A673 (cell line): Measurements from ENCODE around the gene FBXW4.

ENCODE experiments used
- CTCF ChIP-seq: fragments of 300-800, 200-600 bp; sonication (generic); conservative IDR thresholded peaks from 2 replicates; pipeline ENCODE4 v1.5.1; 2017; ENCODE audit warnings: low read depth, mild to moderate bottlenecking, antibody characterized with exemption, low read length, moderate library complexity, mixed read lengths
- EZH2 ChIP-seq: fragments of 200-600 bp; sonication (generic); IDR thresholded peaks from 2 replicates; pipeline ENCODE4 v1.6.1; 2017; ENCODE audit warnings: borderline replicate concordance, low read depth, mild to moderate bottlenecking, mixed read lengths, antibody characterized with exemption, low read length; ENCODE audit not compliant: poor library complexity, severe bottlenecking

- TF ChIP-seq EZH2 (no peak), CTCF (no peak)
Measured at GRCh38 chr10:101695404-101695890, 477 bp upstream of the FBXW4 start.
